Anterior cingulate cortex (tissue), 58 donors: ENCODE measurements around the gene PRXL2B.

Source experiments
- DNase-seq, 58 donors: peaks; one replicate each; lab custom pipeline; 2025; lab: John Stamatoyannopoulos, UW

Gene PRXL2B

GRCh38 chr1:2595261-2595811 is 8.8 kb downstream of the PRXL2B start:
- no peak for DNase-seq

GRCh38 chr1:2595812-2596529 is 9.4 kb downstream of the PRXL2B start:
- no peak for DNase-seq

GRCh38 chr1:2596530-2597333 is 10.2 kb downstream of the PRXL2B start:
- DNase-seq = no peak

GRCh38 chr1:2597441-2598328 is 11.1 kb downstream of the PRXL2B start:
- DNase-seq = no peak

- no peak for DNase-seq
These were observed 11.9 kb downstream of the PRXL2B start for GRCh38 chr1:2598329-2598931.

- no peak for DNase-seq
These were observed 15.2 kb downstream of the PRXL2B start for GRCh38 chr1:2601721-2602303.

- DNase-seq = no peak
These were observed 15.8 kb downstream of the PRXL2B start for GRCh38 chr1:2602311-2602835.

GRCh38 chr1:2602866-2603520 is 16.4 kb downstream of the PRXL2B start:
- DNase-seq = no peak

GRCh38 chr1:2603521-2604155 is 17.1 kb downstream of the PRXL2B start:
- no peak for DNase-seq

- no peak for DNase-seq
These were observed 17.7 kb downstream of the PRXL2B start for GRCh38 chr1:2604156-2604843.

- no peak for DNase-seq
These were observed 18.4 kb downstream of the PRXL2B start for GRCh38 chr1:2604844-2605508.

- no peak for DNase-seq
These were observed 19.2 kb downstream of the PRXL2B start for GRCh38 chr1:2605509-2606395.

GRCh38 chr1:2606396-2606880 is 19.9 kb downstream of the PRXL2B start:
- DNase-seq = no peak

GRCh38 chr1:2606881-2607621 is 20.5 kb downstream of the PRXL2B start:
- no peak for DNase-seq

GRCh38 chr1:2607641-2608091 is 21.1 kb downstream of the PRXL2B start:
- no peak for DNase-seq
